H1 (cell line): ENCODE results near the gene SNAP25. TPM values are rescaled to one million over a fixed set of nuclear protein-coding genes. Genes with fewer than 3 reads are reported as not detected.

ENCODE experiments used
- polyA plus RNA-seq, 7 experiments: library from polyadenylated mRNA; depleted of rRNA in 3 of 7; stranded (reverse) in 5 of 7; unstranded in 2 of 7; fragments of >200 nt in 5 of 7; fragments of 200-250 nt in 2 of 7; gene quantifications; 1 replicate in 5 of 7; 2 replicates in 1 of 7; 4 replicates in 1 of 7; pipeline versions ENCODE4 v1.2.1 to v1.2.3, GENCODE V29; 2011 to 2013; ENCODE audit warnings: missing spikeins in 2 of 7, mixed read lengths in 2 of 7
- small RNA-seq: library from polyadenylated mRNA; stranded (forward); fragments of <200 nt; extraction: miRNeasy Mini kit (QIAGEN cat#:217004); gene quantifications from one replicate; pipeline ENCODE3, GENCODE V24; 2013; ENCODE audit not compliant: insufficient read depth
- total RNA-seq: library from RNA; stranded (reverse); fragmentation: NEBNext Ultra II Directional; extraction: Animal tissue kit (Norgen Biotek cat#: 25700); gene quantifications from 2 replicates; pipeline ENCODE4 v1.2.1, GENCODE V29; 2021

SNAP25 gene
- total and polyA plus RNA-seq, 2 of the 8 experiments (the other 6 are each of a cell fraction or from before 2014, with no cell fraction given) = 0.51 to 0.52 TPM

Small RNA genes lying within 50 kb of the gene (small RNA-seq; reads per million reads assigned to genes)
- gene HIGD1AP15 = not detected

Other genes starting within 250 kb of the SNAP25 start
- 9.8 and 10.0 TPM in 2 replicates for gene ANKEF1, start 183.8 kb upstream of the SNAP25 start, total RNA-seq
- 1.8 and 2.8 TPM in 2 replicates for gene ANKEF1, start 183.8 kb upstream of the SNAP25 start, polyA plus RNA-seq (2011; rRNA removed)
- gene MKKS, start 215.4 kb downstream of the SNAP25 start, total RNA-seq = 21.7 and 24.8 TPM in 2 replicates
- gene MKKS, start 215.4 kb downstream of the SNAP25 start, polyA plus RNA-seq (2011; rRNA removed) = 8.3 and 15.9 TPM in 2 replicates
- gene SLX4IP, start 216.5 kb downstream of the SNAP25 start, total RNA-seq = 8.7 and 9.4 TPM in 2 replicates
- gene SLX4IP, start 216.5 kb downstream of the SNAP25 start, polyA plus RNA-seq (2011; rRNA removed) = 1.7 and 2.4 TPM in 2 replicates